ENCODE results near the gene HESX1. TPM values are rescaled to one million over a fixed set of nuclear protein-coding genes. Genes with fewer than 3 reads are reported as not detected.

Gene HESX1
- polyA plus RNA-seq, 1 experiment, result 0.46 TPM

GRCh38 chr3:57152151-57153143, 47.3 kb downstream of the HESX1 start:
- no peaks in the 10 kb centered on the region for H3K27me3 ChIP-seq (ENCODE audit: control insufficient read depth, insufficient read depth, low read length)
- H3K9me3 ChIP-seq (ENCODE audit: control insufficient read depth, insufficient read depth, low read length), result no peaks in the 10 kb centered on the region
- H3K27ac ChIP-seq (ENCODE audit: low read depth, low read length), result no peak overlapping the region
- CTCF ChIA-PET, result no interaction called here
- TF ChIP-seq CTCF (IDR thresholded peaks at IDR 0.05; ENCODE audit: low read depth, low read length), result no peak
- POLR2A ChIA-PET, result no interaction called here
- H3K4me3 ChIP-seq (ENCODE audit: low read depth, low read length), result no peak overlapping the region
- no peak for DNase-seq (ENCODE audit: low read depth, low spot score)

DNA sequence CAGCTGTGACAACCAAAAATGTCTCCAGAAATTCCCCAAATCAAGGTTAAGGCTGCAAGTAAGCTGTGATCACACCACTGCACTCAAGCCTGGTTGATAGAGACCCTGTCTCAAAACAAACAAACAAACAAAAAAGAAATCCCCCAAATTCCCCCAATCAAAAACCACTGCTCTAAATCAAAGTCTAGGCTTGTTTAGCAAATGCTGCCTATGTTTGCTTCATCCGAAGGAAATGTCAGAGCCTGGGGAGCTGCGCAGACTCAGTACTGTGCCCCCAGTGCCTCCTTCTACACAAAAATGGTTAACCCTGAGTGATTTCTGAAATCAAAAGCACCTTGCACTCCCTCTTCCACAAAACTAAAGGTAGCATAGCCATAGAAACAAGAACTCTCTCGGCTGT, 48.0 kb downstream of the HESX1 start:
- DNase-seq (ENCODE audit: low read depth, low spot score), result no peak
- CTCF ChIA-PET, result no interaction called here
- no peak for TF ChIP-seq CTCF (IDR thresholded peaks at IDR 0.05; ENCODE audit: low read depth, low read length)
- Histone ChIP-seq H3K27ac (ENCODE audit: low read depth, low read length) (no peak overlapping the region), H3K27me3 (ENCODE audit: control insufficient read depth, insufficient read depth, low read length) (no peaks in the 10 kb centered on the region), H3K9me3 (ENCODE audit: control insufficient read depth, insufficient read depth, low read length) (no peaks in the 10 kb centered on the region), H3K4me3 (ENCODE audit: low read depth, low read length) (no peak overlapping the region)
- POLR2A ChIA-PET, result no interaction called here

GRCh38 chr3:57151021-57151449, 48.7 kb downstream of the HESX1 start:
- H3K9me3 ChIP-seq (ENCODE audit: control insufficient read depth, insufficient read depth, low read length), result no peaks in the 10 kb centered on the region
- no peak for DNase-seq (ENCODE audit: low read depth, low spot score)
- no peaks in the 10 kb centered on the region for H3K27me3 ChIP-seq (ENCODE audit: control insufficient read depth, insufficient read depth, low read length)
- ChIA-PET POLR2A (no interaction called here), CTCF (no interaction called here)
- no peak overlapping the region for H3K27ac ChIP-seq (ENCODE audit: low read depth, low read length)
- TF ChIP-seq CTCF (IDR thresholded peaks at IDR 0.05; ENCODE audit: low read depth, low read length), result no peak
- no peak overlapping the region for H3K4me3 ChIP-seq (ENCODE audit: low read depth, low read length)

- Histone ChIP-seq H3K27ac (ENCODE audit: low read depth, low read length) (no peak overlapping the region), H3K27me3 (ENCODE audit: control insufficient read depth, insufficient read depth, low read length) (no peaks in the 10 kb centered on the region), H3K4me3 (ENCODE audit: low read depth, low read length) (no peak overlapping the region), H3K9me3 (ENCODE audit: control insufficient read depth, insufficient read depth, low read length) (no peaks in the 10 kb centered on the region)
- ChIA-PET CTCF (no interaction called here), POLR2A (no interaction called here)
- no peak for TF ChIP-seq CTCF (IDR thresholded peaks at IDR 0.05; ENCODE audit: low read depth, low read length)
- DNase-seq (ENCODE audit: low read depth, low spot score), result no peak
Measured at GRCh38 chr3:57150113-57150581, 49.6 kb downstream of the HESX1 start.

Other genes starting within 250 kb of the HESX1 start
- not detected in 2 replicates for gene SPATA12, start 139.3 kb downstream of the HESX1 start, polyA plus RNA-seq (2011; rRNA removed)
- 1.4 and 1.6 TPM in 2 replicates for gene IL17RD, start 34.6 kb downstream of the HESX1 start, polyA plus RNA-seq (2011; rRNA removed)
- gene APPL1, start 27.8 kb upstream of the HESX1 start, polyA plus RNA-seq (2011; rRNA removed), result 16.9 and 23.5 TPM in 2 replicates
- not detected in 2 replicates for gene ASB14, start 92.7 kb upstream of the HESX1 start, polyA plus RNA-seq (2011; rRNA removed)

Measured in AG04450 (cell line).